CD4-positive, CD25-positive, alpha-beta regulatory T cell (primary cell): ENCODE measurements around the gene LSM4. TPM values are rescaled to one million over a fixed set of nuclear protein-coding genes. Genes with fewer than 3 reads are reported as not detected.

Experiments
- ATAC-seq, 2 donors: fragments of 150-1000 bp; cut with Tn5 transposase; one replicate each; pipeline ENCODE4 v1.10.0; 2021; ENCODE audit warnings: low read depth in 2 of 2, moderate number of reproducible peaks in 2 of 2, moderate library complexity in 1 of 2
- DNase-seq, 3 donors: peaks; one replicate each; pipeline versions ENCODE4 v3.0.0 to v3.0.0-alpha.2; 2012 to 2022; ENCODE audit warnings: mixed read lengths in 1 of 3
- H3K27ac ChIP-seq: one replicate; pipeline ENCODE4 v1.7.0; 2013; ENCODE audit warnings: mild to moderate bottlenecking, low read length; ENCODE audit not compliant: insufficient read depth, poor library complexity, severe bottlenecking
- H3K27me3 ChIP-seq: one replicate; pipeline ENCODE4 v1.7.0; 2013; ENCODE audit warnings: low read length; ENCODE audit not compliant: control insufficient read depth, insufficient read depth
- H3K36me3 ChIP-seq: one replicate; pipeline ENCODE4 v1.7.0; 2013; ENCODE audit warnings: mild to moderate bottlenecking, low read length, moderate library complexity; ENCODE audit not compliant: control insufficient read depth, insufficient read depth
- H3K4me1 ChIP-seq: 2 replicates; pipeline ENCODE4 v1.7.0; 2013; ENCODE audit warnings: mild to moderate bottlenecking, low read length; ENCODE audit not compliant: insufficient read depth, control insufficient read depth, poor library complexity, severe bottlenecking
- H3K4me3 ChIP-seq: one replicate; pipeline ENCODE4 v1.7.0; 2013; ENCODE audit warnings: low read depth, mild to moderate bottlenecking, low read length, moderate library complexity
- H3K9me3 ChIP-seq, 2 experiments: 1 replicate in 1 of 2; 2 replicates in 1 of 2; pipeline ENCODE4 v1.7.0; 2013; ENCODE audit warnings: low read length in 2 of 2, mild to moderate bottlenecking in 1 of 2, moderate library complexity in 1 of 2; ENCODE audit not compliant: control insufficient read depth in 2 of 2
- H3K27ac Mint-ChIP-seq, 3 donors: one replicate each; pipeline ENCODE4 v1.8.0; 2020 to 2022; ENCODE audit warnings: mild to moderate bottlenecking in 3 of 3, mixed read lengths in 3 of 3, moderate library complexity in 2 of 3
- H3K27me3 Mint-ChIP-seq: one replicate; pipeline ENCODE4 v1.8.0; 2022; ENCODE audit warnings: mild to moderate bottlenecking, mixed read lengths
- H3K36me3 Mint-ChIP-seq: one replicate; pipeline ENCODE4 v1.8.0; 2020; ENCODE audit warnings: mixed read lengths
- H3K4me1 Mint-ChIP-seq, 4 donors: one replicate each; pipeline ENCODE4 v1.8.0; 2020 to 2022; ENCODE audit warnings: mixed read lengths in 4 of 4, mild to moderate bottlenecking in 1 of 4
- H3K4me3 Mint-ChIP-seq, 4 donors: one replicate each; pipeline ENCODE4 v1.8.0; 2020 to 2022; ENCODE audit warnings: mild to moderate bottlenecking in 4 of 4, mixed read lengths in 4 of 4, moderate library complexity in 3 of 4
- H3K9me3 Mint-ChIP-seq, 7 donors: one replicate each; pipeline ENCODE4 v1.8.0; 2020 to 2022; ENCODE audit warnings: mixed read lengths in 7 of 7, mild to moderate bottlenecking in 3 of 7, moderate library complexity in 2 of 7
- polyA plus RNA-seq, 4 donors: library from polyadenylated mRNA; unstranded; fragments of 300-500 nt; fragmentation: Illumina TruSeq; gene quantifications; one replicate each; pipeline ENCODE4 v1.2.3, GENCODE V29; 2021
- total RNA-seq: library from RNA; stranded (reverse); gene quantifications from one replicate; pipeline ENCODE4 v1.2.3, GENCODE V29; 2022

The LSM4 gene
- total and polyA plus RNA-seq, 5 donors from 2014 or later = 45.6 to 118 (median 116) TPM

- H3K27ac ChIP-seq = no peak overlapping the region
- DNase-seq = peak in 1 of 3 donors; percentile 43
- no peak for ATAC-seq
- H3K4me3 Mint-ChIP-seq = peak overlapping the region in 2 of 4 donors; percentile 26 to 51
- no peaks in the 10 kb centered on the region for H3K9me3 ChIP-seq
- H3K27me3 ChIP-seq = no peaks in the 10 kb centered on the region
- H3K36me3 ChIP-seq = peaks cover 20% of the 10 kb centered on the region
- peaks cover 0 to 8% (median 2%) of the 10 kb centered on the region in 4 donors for H3K4me1 Mint-ChIP-seq
- no peaks in the 10 kb centered on the region for H3K4me1 ChIP-seq
- H3K36me3 Mint-ChIP-seq = peaks cover 16% of the 10 kb centered on the region
- H3K4me3 ChIP-seq = no peak overlapping the region
- peaks cover 0 to 9% (median 0%) of the 10 kb centered on the region in 7 donors for H3K9me3 Mint-ChIP-seq
- H3K27ac Mint-ChIP-seq = peak overlapping the region in 1 of 3 donors; percentile 47
- peaks cover 14% of the 10 kb centered on the region for H3K27me3 Mint-ChIP-seq
Observed at GRCh38 chr19:18266771-18267686, 55.8 kb downstream of the LSM4 start.

DNA sequence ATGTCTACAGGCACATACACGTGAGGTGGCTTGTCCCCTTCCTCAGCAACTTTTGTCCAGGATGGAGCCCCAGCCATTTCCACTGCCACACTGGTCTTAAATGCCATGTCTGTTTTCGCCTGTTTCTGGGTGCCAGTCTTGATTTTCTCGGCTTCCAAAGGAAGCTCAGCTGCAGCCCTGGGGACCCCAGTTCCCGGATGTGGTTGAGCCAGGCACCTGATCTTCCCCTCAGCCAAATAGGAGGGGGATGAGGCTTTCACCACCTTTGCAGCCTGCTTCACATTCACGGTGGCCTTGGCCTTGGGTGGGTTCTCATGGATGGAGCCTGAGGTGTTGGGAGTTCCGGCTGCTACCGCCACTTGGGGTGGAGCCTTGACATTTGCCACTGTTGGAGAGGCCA is 57.3 kb downstream of the LSM4 start:
- H3K27ac ChIP-seq = no peak overlapping the region
- H3K4me1 ChIP-seq = no peaks in the 10 kb centered on the region
- no peaks in the 10 kb centered on the region for H3K27me3 ChIP-seq
- H3K36me3 ChIP-seq = peaks cover 20% of the 10 kb centered on the region
- Mint-ChIP-seq H3K4me3 (peak overlapping the region in 1 of 4 donors; percentile 4), H3K4me1 (peaks cover 0 to 4% (median 2%) of the 10 kb centered on the region in 4 donors), H3K27ac (peak overlapping the region in 2 of 3 donors; percentile 47 to 76), H3K36me3 (peaks cover 16% of the 10 kb centered on the region), H3K9me3 (peaks cover 0 to 6% (median 0%) of the 10 kb centered on the region in 7 donors), H3K27me3 (peaks cover 8% of the 10 kb centered on the region)
- no peak overlapping the region for H3K4me3 ChIP-seq
- ATAC-seq = no peak
- DNase-seq = peak in 1 of 3 donors; percentile 30
- no peaks in the 10 kb centered on the region for H3K9me3 ChIP-seq

DNA sequence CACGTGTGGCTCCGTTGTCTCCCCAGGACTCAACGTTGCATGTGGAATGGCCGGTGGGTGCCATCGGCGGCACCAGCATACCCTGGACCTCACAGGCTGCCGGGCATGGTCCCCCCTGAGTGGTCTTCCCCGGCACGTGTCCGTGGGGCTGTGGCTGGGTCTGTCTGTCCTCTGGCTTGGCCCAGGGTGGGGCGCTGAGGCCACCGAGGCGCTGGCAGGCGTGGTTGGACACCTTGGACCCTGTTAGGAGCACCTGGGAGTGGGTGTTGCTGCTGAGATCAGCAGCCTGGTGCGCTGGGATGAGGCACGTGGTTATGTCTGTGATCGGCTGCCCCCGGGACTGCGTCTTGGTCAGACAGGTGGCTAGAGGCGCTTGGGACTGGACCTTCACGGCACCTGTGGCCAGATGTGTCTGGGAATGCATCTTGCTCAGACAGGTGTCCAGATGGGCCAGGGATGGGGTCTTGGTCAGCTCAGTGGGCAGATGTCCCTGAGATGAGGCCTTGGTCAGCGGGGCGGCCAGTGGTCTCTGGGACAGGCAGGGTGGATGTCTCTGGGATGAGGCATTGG is 57.8 kb downstream of the LSM4 start:
- Histone ChIP-seq H3K9me3 (no peaks in the 10 kb centered on the region), H3K27ac (no peak overlapping the region), H3K4me1 (no peaks in the 10 kb centered on the region), H3K36me3 (peaks cover 20% of the 10 kb centered on the region), H3K4me3 (no peak overlapping the region), H3K27me3 (no peaks in the 10 kb centered on the region)
- Mint-ChIP-seq H3K27me3 (peaks cover 5% of the 10 kb centered on the region), H3K4me3 (peak overlapping the region in 1 of 4 donors; percentile 8), H3K27ac (no peak overlapping the region), H3K36me3 (peaks cover 16% of the 10 kb centered on the region), H3K4me1 (peaks cover 0 to 4% (median 2%) of the 10 kb centered on the region in 4 donors), H3K9me3 (peaks cover 0 to 6% (median 0%) of the 10 kb centered on the region in 7 donors)
- peak in 1 of 3 donors; percentile 22 for DNase-seq
- no peak for ATAC-seq

- H3K27me3 Mint-ChIP-seq = peaks cover 5% of the 10 kb centered on the region
- DNase-seq (peak in 1 of 3 donors; percentile 17), ATAC-seq (no peak)
- no peak overlapping the region for H3K27ac Mint-ChIP-seq
- no peaks in the 10 kb centered on the region for H3K27me3 ChIP-seq
- H3K36me3 ChIP-seq = peaks cover 20% of the 10 kb centered on the region
- no peaks in the 10 kb centered on the region for H3K4me1 ChIP-seq
- H3K27ac ChIP-seq = no peak overlapping the region
- no peak overlapping the region for H3K4me3 Mint-ChIP-seq
- peaks cover 0 to 4% (median 0%) of the 10 kb centered on the region in 7 donors for H3K9me3 Mint-ChIP-seq
- H3K4me3 ChIP-seq = no peak overlapping the region
- no peaks in the 10 kb centered on the region for H3K9me3 ChIP-seq
- peaks cover 16% of the 10 kb centered on the region for H3K36me3 Mint-ChIP-seq
- H3K4me1 Mint-ChIP-seq = peaks cover 0 to 4% (median 2%) of the 10 kb centered on the region in 4 donors
Observed at GRCh38 chr19:18264137-18264854, 58.6 kb downstream of the LSM4 start.

DNA sequence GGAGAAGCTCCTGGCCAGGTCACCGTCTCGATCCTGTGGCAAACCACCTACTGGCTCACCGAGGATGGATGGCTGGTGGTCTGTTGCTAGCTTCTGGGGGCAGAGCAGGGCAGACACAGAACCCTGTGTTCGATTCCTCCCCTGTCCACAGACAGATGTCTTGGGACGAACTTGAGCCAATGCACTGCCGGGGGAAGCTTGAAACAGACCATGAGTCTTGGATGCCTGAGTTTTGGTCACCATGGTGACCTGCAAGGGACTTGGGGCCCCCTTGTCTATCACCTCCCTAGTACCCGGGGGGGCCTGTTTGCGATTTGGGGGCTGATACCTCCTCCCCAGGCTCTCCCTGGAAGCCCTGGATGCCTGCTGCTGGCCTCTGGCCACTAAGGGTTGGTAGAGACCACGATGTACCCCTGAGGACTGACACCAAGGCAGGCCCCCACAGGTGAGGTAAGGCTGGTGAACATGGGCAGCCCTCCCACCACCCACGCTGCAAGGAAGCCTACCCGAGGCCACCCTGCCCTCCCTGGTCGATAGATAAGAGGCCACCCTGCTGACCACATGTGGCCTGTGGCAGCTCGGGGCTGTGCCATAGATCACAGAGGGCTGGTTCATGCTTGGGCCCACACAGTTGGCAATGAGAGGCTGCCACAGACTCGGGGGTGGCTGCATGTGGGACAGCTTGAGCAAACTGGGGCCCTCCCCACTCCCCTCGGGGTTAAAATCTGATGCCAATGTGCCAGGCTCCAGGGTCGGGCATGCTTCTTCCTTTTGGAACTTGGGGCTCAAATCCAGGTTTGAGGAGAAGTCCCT is 59.3 kb downstream of the LSM4 start:
- DNase-seq = no peak
- Histone ChIP-seq H3K27me3 (no peaks in the 10 kb centered on the region), H3K27ac (no peak overlapping the region), H3K9me3 (no peaks in the 10 kb centered on the region), H3K4me1 (no peaks in the 10 kb centered on the region), H3K36me3 (peaks cover 18% of the 10 kb centered on the region), H3K4me3 (no peak overlapping the region)
- Mint-ChIP-seq H3K4me3 (peak overlapping the region in 1 of 4 donors; percentile 54), H3K9me3 (peaks cover 0 to 4% (median 0%) of the 10 kb centered on the region in 7 donors), H3K36me3 (peaks cover 16% of the 10 kb centered on the region), H3K27ac (no peak overlapping the region), H3K4me1 (peaks cover 0 to 3% (median under 1%) of the 10 kb centered on the region in 4 donors), H3K27me3 (peaks cover 5% of the 10 kb centered on the region)
- ATAC-seq = no peak

DNA sequence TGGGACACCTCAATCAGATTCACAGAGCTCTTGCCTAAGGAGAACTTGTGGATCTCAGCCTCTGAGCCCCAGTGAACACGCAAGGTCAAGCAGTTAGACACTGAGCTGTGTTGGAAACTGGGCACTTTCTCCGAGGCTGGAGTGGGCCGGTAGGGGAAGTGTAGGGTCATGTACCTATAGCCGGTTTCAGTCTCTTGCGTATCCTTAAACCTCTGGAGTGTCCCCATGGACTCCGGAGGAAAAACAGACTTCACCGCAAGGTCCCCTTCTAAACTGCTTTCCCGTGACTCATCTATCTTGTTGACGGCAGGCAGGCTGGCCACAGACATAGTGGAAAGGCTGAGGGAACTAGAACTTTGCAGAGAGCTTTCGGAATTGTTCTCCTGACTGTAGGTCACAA is 60.0 kb downstream of the LSM4 start:
- DNase-seq = no peak
- peaks cover 12% of the 10 kb centered on the region for H3K36me3 Mint-ChIP-seq
- peaks cover 0 to 2% (median 0%) of the 10 kb centered on the region in 7 donors for H3K9me3 Mint-ChIP-seq

DNA sequence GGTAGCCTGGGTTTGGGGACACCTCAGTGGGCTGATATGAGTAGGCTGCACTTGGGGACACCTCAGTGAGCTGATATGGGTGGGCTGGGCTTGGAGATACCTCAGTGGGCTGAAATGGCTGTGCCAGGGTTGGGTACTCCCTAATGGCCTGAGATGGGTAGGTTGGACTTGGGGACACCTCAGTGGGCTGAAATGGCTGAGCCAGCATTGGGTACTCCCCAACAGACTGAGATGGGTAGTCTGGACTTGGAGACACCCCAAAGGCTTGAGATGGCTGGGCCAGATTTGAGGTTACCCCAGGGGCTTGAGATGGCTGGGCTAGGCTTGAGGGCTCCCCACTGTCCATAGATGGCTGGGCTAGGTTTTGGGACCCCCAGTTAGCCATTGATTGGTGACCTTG is 60.7 kb downstream of the LSM4 start:
- DNase-seq (no peak), ATAC-seq (no peak)
- Histone ChIP-seq H3K4me1 (no peaks in the 10 kb centered on the region), H3K27me3 (no peaks in the 10 kb centered on the region), H3K36me3 (peaks cover 13% of the 10 kb centered on the region), H3K4me3 (no peak overlapping the region), H3K27ac (no peak overlapping the region), H3K9me3 (no peaks in the 10 kb centered on the region)
- H3K36me3 Mint-ChIP-seq = peaks cover 10% of the 10 kb centered on the region
- no peak overlapping the region for H3K27ac Mint-ChIP-seq
- H3K4me1 Mint-ChIP-seq = peaks cover 0 to 2% (median 0%) of the 10 kb centered on the region in 4 donors
- peak overlapping the region in 1 of 4 donors; percentile 25 for H3K4me3 Mint-ChIP-seq
- H3K9me3 Mint-ChIP-seq = peaks cover 0 to 2% (median 0%) of the 10 kb centered on the region in 7 donors
- H3K27me3 Mint-ChIP-seq = peaks cover 5% of the 10 kb centered on the region

More for the DNA sequence above, 60.0 kb downstream of the LSM4 start:
- Histone ChIP-seq H3K4me1 (no peaks in the 10 kb centered on the region), H3K36me3 (peaks cover 18% of the 10 kb centered on the region), H3K27me3 (no peaks in the 10 kb centered on the region), H3K9me3 (no peaks in the 10 kb centered on the region), H3K27ac (no peak overlapping the region), H3K4me3 (no peak overlapping the region)
- no peak overlapping the region for H3K27ac Mint-ChIP-seq
- peaks cover 5% of the 10 kb centered on the region for H3K27me3 Mint-ChIP-seq
- ATAC-seq = no peak
- H3K4me3 Mint-ChIP-seq = no peak overlapping the region
- peaks cover 0 to 2% (median 0%) of the 10 kb centered on the region in 4 donors for H3K4me1 Mint-ChIP-seq
